HG03521 (cell line): ENCODE data around the gene DISC1.
"Not testable (repeated sequence)": the region's sequence is repeated elsewhere in the genome, so short reads cannot be mapped to it uniquely, and the experiment has no call there.

Experiments used
- ATAC-seq: cut with Tn5 transposase; IDR thresholded peaks from one replicate; pipeline ENCODE4 v1.9.1; 2021; ENCODE audit warnings: mild to moderate bottlenecking, moderate library complexity; ENCODE audit not compliant: unreplicated experiment

Gene DISC1

DNA sequence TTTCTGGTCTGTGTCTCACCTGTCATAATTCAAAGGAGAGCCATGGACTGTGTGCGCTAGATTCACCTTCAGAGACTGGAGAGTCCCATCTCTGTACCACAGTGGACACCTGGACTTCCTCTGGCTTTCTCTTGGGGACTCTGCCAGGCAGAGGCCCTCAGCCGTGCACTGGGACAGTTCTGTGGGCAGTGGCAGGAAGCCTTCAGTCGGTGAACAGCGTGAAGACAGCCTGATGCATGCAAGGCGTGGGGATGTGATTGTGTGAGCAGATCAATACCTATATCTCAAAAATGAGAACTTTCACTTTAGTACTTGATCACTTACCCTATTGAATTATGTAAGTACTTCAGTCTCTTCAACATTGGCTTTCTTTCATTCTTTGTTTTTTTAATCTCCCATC, 245.3 kb downstream of the DISC1 start:
- ATAC-seq: no peak

DNA sequence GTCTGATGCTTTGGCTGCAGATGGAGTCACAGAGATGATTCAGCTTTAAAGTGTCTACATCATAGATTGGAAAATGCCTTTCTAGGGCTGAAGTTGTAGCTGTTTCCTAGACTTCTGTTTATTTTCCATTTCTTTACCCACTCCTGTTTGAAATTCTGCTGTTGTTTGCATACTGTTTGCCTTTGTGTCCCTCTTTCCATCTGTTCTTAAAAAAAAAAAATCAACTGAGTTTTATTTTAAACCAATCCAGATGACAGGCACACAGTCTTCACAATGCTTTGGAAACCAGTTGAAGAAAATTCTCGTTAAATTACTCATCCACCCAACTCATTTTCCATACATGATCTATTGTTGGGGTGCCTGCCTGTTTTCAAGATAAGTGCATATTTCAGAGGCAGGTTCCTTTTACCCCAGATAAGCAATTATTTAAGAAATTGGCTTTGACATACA, 245.9 kb downstream of the DISC1 start:
- no peak for ATAC-seq

DNA sequence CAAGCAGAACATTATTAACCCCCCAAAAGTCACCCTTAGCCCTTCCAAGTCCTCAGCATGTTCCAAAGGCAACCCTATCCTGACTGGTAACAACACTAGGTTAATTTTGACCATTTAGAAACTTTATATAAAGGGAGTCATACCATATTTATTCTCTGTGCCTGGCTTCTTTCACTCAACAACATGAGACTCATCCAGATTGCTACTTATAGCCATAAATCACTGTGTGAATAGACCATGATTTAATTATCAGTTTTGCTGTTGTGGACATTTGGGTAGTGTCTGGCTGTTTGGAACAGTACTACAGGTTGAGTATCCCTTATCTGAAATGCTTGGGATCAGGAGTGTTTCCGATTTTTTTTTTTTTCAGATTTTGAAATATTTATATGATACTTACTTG, 252.1 kb downstream of the DISC1 start:
- no peak for ATAC-seq

DNA sequence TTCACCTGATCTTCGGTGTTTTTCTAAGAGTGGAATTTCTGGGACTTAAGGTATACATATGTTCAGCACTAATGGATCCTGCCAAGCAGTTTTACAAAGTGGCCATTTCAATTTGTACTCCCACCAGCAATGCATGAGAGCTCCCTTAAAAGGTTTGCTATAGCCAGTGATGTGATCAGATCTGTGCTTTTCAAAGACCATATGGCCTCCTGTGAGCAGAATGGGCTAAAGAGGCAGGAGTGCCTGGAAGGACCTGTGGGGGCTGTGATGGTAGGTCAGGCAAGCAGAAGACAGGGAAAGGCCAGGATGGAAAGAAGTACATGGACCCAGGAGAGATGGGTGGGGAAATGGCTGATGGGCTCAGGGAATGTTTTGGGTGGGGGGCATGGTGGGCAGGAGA, 252.7 kb downstream of the DISC1 start:
- no peak for ATAC-seq

DNA sequence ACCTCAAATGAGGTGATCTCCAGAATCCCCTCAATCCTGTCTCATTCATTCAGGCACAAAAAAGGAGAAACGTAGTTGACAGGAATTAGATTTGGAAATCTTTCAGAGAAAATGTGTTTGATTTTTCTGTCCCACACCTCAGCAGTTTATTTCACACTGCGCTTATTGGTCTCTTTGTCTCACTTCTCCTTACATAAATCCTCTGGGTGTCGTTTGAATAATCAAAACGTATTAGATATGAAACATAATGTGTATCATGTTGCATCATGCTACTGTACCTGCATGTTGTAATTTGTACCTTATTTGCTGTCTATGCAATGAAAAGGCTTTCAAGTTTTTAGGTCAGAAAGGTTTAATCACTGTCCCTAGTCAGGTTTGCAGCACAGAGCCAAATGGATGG, 255.7 kb downstream of the DISC1 start:
- ATAC-seq: no peak

DNA sequence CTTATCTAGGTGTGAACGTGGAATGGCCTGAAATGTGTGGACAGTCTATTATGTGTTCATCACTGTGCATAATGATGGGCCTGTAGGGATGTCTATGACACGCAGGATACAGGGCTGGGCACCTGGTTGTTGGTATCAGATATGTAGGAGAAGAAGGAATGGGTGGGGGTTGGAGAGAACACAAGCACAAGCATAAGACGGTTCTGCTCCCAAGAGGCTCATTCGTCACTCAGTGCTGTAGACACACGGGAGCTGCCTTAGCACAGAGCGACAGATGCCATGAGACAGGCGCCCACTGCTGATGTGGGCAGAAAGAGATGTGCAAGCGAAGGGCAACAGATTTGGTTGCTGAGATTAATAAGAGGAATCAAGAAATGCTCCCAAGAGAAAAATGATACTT, 256.2 kb downstream of the DISC1 start:
- no peak for ATAC-seq

DNA sequence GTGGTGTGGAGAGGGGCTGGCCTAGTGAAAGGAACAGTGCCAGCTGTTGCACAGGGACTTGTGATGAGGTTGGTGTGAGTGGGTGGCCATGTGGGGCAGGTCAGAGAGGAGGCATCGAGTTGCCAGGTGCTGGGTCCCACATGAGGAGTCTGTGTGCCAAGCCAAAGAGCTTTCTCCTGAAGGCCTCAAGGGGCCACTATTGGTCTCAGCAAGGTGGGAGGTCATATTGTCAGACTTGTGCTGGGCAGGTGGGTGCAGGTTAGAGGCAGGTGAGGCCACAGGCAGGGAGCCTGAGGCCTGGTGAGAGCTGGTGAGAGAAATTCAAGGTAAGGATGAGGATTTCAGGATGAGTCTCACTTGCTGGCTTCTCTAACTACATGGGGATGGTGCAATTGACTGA, 256.8 kb downstream of the DISC1 start:
- ATAC-seq: no peak

DNA sequence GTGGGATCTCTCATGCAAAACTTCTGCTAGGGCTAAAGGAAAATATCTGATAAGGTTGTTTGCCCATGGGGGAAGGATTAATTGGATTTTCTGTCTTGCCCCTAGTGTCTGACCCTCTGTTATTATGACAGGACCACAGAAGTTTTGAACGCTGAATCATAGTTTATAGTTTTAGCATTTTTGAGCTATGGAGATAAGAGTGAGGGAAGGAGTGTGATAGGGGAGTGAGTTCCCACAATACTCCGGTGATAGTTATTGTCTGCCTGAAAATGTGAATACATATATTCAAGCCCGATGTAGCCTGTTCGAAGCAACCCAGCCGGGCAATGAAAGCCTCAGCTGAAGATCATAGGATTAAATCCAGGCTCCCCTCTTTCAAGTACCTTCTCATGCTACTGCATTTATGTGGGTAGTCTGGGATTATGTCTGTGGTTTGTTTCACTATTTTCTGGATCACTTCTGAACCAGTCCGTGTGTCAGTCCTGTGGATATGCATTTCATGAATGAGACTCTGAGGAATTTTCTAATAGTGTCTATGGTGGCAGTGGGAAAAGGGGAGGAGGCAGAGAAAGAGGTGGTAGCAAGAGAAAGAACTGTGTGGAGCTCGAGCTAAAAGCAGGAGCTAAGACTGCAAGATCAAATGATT, 258.7 kb downstream of the DISC1 start:
- no peak for ATAC-seq

DNA sequence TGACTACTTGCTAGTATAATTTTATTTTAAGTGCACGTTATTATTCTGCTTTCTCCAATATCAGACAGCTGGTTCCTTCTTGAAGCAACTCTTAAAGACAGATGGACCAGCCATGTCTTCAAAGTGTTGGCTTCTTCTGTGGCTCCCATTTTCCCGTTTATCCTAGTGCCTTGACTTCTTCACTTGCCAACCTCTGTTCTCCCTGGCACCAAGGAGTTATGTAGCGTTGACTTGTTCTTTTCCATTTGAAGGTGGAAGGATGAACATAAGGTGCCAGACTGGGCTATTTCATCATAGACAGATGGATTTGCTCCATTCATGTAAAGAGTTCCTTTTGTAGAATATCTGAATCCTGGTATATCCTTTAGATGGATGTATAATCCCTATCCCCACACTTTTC, 260.6 kb downstream of the DISC1 start:
- ATAC-seq: no peak

DNA sequence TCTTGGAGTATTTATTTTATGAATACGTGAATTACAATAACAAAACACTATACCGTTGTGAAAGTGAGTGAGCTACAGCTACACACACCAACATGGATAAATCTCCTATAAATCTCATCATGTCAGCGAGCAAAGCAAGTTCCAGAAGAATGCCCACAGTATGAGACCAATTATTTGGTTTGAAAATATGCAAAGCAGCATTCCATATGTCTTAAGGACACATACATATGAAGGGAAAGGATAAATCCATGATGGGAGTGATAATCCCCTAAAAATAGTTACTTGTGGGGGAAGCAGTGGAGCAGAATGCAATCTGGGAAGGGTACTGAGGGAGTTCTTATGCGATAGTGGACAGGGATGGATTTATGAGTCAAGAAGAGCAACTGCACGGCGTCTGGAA, 261.3 kb downstream of the DISC1 start:
- ATAC-seq: no peak

DNA sequence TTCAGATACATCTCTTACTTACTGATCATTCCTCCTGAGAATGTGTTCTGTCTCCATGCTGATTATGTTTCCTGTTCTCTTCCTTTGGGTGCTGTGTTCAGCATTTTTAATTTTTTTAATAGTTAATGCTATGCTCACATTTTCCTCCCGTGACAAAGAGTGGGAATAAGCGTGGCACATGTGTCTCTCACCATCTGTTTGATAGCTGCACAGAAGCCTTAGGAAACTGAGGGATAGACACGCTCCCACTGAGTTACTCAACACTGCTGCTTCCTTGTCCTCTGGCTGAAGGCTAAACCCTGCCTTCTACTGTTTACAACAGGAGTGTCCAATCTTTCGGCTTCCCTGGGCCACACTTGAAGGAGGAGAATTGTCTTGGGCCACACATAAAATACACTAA, 264.2 kb downstream of the DISC1 start:
- ATAC-seq: no peak

DNA sequence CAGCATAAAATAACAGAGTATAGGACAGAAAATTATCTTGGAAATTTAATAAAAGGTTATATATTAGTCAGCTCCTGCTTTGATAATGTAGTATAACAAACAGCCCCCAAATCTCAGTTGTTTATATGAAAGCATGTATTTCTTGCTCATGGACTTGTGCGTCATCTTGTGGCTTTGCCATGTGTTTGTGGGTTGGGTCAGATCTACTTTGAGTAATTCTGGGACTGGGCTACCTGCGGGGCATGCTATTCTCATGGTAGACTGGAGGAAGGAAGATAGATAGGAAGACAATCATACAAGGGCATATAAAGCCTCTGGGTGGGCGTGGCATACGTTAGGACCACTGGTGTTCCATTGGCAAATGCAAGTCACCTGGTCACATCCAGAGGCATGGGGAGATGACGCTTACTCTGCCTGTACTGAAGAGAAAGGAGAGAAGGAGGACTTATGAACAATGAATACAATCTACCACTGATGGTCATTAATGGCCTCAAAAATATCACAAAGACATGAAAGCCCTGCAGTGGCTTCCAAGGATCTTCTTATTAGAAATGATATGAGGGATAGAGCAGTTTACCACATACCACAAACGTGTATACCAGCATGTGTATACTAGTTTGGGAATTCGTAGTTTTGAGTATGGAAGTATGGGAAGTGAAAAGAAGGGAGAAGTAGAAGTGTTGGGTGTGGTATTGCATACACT, 267.0 kb downstream of the DISC1 start:
- no peak for ATAC-seq

DNA sequence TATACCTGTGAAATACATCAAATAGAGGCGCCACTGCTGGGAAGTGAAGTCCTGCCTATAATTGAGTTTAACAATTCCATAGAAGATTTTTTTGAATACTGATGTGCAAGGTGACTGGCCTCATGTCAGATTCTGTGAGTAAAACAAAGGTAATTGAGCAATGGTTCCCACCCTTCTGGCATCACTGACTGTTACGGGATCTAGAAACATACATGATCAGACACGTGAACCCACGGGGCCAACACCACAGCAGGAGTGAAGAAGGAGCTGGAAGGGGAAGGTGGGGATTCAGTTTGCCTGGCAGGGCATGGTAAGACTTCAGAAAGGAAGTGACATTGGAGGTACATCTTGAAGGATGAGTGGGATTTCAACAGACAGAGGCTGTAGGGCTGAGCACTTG, 270.2 kb downstream of the DISC1 start:
- no peak for ATAC-seq

DNA sequence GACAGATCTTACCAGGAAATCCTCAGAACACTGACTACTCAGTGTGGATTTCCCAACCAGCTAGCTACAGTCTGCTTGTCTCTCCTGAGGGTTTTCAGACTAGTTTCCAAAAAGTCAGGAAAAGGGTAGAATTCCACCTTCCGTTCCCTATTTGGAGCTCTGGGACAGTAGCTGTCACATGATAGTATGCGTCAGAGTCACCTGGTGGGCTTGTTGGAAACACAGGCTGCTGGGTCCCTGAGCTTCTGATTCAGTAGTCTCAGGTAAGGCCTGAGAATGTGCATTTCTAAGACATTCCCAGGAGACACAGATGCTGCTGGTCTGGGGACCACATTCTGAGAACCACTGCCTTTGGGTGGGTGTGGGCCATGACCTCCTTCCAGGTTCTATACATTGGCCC, 272.5 kb downstream of the DISC1 start:
- ATAC-seq: no peak

DNA sequence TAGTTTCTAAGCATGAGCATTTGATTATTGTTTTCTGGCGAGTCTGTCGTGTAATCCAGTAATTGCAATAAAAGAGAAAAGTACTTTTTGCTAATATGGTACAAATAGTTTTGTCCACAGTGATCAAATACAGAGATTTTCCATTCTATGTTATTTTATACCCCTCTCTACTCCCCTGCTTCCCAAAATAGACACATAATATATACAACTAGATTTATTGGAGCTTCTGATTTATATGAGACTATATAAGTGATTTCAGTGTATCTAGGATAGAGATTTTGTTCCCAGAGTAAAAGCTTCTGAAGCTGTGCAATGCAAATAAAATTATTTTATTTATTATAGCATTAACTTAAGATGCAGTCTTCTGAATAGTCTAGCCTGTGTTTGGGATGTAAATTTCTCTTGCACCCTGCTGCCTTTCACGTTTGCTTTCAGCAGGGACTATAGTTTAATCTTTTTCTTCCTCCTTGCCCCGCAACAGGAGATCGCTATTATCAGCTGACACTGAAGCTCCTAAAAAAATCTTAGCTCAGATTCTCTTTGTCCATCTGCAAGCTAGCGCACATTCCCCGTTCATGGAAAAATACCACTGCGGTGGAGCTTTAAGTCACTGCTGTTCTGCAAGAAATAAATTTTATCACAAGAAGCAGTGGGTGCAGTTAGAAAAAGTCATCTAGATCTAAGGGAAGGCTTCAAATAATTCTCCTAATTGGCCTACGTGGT, 273.3 kb downstream of the DISC1 start:
- no peak for ATAC-seq

DNA sequence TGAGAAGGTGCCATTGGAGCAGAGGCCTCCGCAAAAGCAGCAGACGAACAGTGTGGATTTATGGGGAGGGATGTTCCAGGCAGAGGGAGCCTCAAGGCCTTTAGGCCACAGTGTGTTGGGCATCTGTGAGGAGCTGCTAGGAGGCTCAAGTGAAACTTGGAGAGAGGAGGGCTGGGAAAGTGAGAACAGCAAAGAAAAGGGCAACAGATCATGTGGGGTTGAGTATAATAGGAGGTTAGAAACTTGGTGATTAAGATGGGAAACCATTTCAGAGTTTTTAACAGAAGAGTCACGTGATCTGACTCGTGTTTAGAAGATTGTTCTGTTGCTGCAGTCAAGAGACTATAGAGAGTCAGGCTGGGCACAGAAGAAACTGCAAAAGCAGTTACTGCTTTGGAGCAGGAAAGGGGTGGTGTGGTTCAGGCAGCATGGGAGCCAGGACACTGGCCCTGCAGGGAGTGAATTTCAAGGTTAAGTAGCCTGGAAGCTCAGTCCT, 277.0 kb downstream of the DISC1 start:
- no peak for ATAC-seq

DNA sequence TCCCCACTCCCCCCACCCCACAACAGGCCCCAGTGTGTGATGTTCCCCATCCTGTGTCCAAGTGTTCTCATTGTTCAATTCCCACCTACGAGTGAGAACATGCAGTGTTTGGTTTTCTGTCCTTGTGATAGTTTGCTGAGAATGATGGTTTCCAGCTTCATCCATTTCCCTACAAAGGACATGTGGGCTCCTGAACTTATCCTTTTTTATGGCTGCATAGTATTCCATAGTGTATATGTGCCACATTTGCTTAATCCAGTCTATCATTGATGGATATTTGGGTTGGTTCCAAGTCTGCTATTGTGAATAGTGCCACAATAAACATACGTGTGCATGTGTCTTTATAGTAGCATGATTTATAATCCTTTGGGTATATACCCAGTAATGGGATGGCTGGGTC, 280.7 kb downstream of the DISC1 start:
- not testable (repeated sequence) for ATAC-seq

DNA sequence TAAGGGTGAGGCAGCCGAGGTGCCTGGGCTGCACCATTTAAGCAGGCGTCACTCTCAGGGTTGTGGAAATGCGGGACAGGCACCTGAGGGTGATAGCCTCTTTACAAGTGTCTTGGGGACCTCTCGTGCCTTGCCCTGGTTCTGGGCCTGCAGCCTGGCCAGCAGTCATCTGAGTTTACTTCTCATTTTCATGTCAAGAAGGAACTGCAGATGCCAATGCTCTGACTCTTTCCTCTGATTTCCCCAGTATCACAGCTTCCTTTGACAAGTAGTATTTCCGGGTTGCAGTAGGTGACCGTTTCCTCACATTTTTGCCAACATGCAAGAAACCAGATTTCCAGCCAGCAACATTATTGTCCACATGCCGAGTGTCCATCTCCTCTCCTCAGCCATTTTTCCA, 286.9 kb downstream of the DISC1 start:
- no peak for ATAC-seq

DNA sequence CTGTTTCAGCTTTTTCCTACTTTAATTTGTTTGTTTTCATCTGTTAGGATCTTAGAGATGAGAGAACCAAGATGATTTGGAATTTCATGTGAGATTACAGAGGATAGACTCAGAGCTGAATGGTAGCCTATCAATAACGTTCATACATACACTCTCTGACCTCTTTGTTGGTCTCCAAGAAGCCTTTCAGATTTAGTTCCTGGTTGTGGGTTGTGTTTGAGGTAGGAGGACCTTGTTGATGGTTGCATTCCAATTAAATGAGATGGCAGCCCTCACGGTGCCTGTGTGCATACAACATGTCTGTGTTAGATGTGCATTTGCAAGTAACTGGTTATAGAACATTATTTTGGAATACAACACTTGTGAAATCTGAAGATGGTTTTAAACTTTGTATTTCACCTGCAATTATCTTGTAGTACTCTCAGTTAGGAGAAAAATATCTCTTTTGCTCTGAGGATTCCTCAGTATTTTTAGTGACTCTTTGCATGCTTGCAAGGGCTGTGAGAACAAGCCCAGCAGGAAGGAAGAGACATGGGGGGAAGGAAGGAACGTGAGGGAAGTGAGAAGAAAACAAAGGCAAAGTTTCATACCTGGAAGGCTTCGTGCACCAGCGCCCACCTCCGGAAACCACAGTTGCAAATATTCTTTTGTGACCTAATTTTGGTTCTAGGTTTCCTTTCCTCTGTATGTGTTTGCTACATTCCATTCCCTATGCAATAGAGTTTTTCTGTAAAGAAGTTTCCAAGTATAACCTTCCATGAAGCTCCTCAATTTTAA, 291.8 kb downstream of the DISC1 start:
- ATAC-seq: no peak

DNA sequence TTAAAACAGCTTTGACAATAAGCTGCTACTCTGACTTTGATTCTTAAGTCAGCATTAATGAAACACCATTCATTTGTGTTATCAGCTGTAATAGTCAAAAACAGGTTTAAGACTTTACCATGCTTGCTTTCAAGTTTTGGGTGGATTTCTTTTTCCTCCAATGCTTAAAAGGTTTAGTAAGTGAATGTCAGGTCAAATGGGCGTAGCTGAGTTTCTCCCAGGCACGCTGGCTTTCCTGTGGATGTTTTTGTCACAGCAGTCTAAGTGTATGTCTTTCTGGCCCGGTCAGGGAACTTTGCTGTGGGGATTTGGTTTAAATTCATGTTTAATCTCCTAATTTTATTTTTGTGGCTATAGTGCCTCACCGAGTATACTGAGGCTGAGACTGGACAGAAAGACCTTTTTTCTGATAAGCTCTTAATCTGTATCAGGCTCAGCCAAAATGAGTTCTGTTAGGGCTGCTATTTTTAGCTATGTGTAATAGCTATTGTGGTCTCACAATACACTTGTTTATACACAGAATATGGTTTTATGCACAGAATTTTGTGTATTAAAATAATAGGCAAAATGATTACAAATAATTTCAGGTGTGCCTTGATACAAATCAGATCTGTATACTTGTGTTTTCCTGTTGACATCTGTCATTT, 292.8 kb downstream of the DISC1 start:
- no peak for ATAC-seq

DNA sequence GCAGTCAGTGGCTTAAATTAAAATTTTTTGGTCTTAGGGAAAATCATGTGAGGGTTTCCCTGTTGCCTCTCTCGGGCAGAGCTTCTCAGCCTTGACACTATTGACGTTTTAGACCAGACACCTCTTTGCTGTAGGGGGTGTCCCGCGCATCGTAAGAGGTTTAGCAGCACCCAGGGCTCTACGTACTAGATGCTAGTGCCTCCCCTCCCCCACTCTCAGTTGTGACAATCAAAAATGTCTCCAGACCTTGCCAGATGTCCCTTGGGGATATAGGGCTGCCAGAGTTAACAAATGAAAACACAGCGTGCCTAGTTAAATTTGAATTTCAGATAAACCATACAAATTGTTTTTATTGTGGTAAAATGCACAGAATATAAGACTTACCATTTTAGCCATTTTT, 293.3 kb downstream of the DISC1 start:
- no peak for ATAC-seq
